Measurements from ENCODE around the gene KLHL29. TPM values are rescaled to one million over a fixed set of nuclear protein-coding genes. Genes with fewer than 3 reads are reported as not detected.

KLHL29 gene
- total RNA-seq, 4 donors from 2014 or later, result 39.6 to 52.0 (median 40.4) TPM

DNA sequence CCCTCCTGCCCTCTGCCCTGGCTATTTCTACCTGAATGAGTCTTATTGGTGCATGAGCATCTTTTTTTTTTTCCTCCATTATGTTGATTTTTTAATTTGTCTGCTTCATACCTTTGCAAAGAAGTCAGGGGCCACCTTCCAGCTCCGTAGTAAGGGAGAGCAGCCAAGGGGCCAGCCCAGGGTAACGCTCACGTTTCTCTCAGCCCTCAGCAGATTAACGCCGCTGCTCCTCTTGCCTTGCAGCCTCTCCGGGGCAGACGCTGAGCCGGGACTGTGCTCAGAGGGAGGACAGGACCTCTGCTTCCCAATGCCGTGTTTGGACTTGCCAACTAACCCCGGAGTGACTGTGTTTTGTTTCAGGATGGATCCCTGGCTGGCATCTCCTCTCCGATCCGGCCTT is 300.2 kb downstream of the KLHL29 start:
- Histone ChIP-seq H3K4me3 (no peak overlapping the region), H3K36me3 (peaks cover 0 to 59% (median 0%) of the 10 kb centered on the region in 3 donors), H3K27ac (peak overlapping the region in 1 of 4 donors; percentile 59), H3K4me1 (peaks cover 0 to 44% (median 0%) of the 10 kb centered on the region in 4 donors), H3K9me3 (no peaks in the 10 kb centered on the region), H3K27me3 (no peaks in the 10 kb centered on the region)
- no peak for DNase-seq (ENCODE audit: low spot score in 2 of 2)
- TF ChIP-seq EP300 (IDR thresholded peaks at IDR 0.05), result no peak
- TF ChIP-seq CTCF (IDR thresholded peaks at IDR 0.05), result no peak
- no peak for TF ChIP-seq POLR2A (IDR thresholded peaks at IDR 0.05)
- 63 to 75% methylated on average over 12 of the region's 12 CpGs for WGBS, 2 donors

DNA sequence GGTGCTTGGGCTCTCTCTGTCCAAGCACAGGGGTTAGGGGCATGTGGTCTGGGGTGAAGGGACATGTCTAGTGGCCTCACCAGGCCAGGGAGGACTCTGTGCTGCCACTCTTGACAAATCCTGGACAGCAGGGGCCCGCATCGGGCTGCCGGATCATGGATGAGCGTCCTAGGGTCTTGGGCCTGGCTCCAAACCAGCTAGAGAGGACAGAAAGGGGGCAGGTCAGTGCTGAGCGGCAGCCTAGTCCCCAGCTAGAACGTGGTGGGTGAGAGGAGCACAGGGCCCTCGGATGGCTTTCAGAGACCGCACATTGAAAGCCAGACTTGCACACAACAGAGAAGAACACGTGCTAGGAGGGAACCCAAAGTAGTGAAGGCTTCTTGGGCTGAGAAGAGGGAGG is 300.7 kb downstream of the KLHL29 start:
- Histone ChIP-seq H3K4me1 (peaks cover 0 to 50% (median 0%) of the 10 kb centered on the region in 4 donors), H3K36me3 (peaks cover 0 to 64% (median 0%) of the 10 kb centered on the region in 3 donors), H3K27ac (peak overlapping the region in 1 of 4 donors; percentile 59), H3K4me3 (no peak overlapping the region), H3K9me3 (no peaks in the 10 kb centered on the region), H3K27me3 (no peaks in the 10 kb centered on the region)
- no peak for DNase-seq (ENCODE audit: low spot score in 2 of 2)
- WGBS, 2 donors, result 88 to 96% methylated on average over 9 of the region's 9 CpGs
- TF ChIP-seq POLR2A (IDR thresholded peaks at IDR 0.05), result no peak
- no peak for TF ChIP-seq CTCF (IDR thresholded peaks at IDR 0.05)

- Histone ChIP-seq H3K36me3 (peaks cover 0 to 72% (median 0%) of the 10 kb centered on the region in 3 donors), H3K4me1 (peaks cover 0 to 53% (median 0%) of the 10 kb centered on the region in 4 donors), H3K4me3 (no peak overlapping the region), H3K27me3 (no peaks in the 10 kb centered on the region), H3K27ac (no peak overlapping the region), H3K9me3 (no peaks in the 10 kb centered on the region)
- 86 to 87% methylated on average over 13 of the region's 13 CpGs for WGBS, 2 donors
- TF ChIP-seq EP300 (IDR thresholded peaks at IDR 0.05) (no peak), POLR2A (IDR thresholded peaks at IDR 0.05) (no peak), CTCF (IDR thresholded peaks at IDR 0.05) (no peak)
- DNase-seq (ENCODE audit: low spot score in 2 of 2), result no peak
These were observed 301.5 kb downstream of the KLHL29 start for GRCh38 chr2:23686405-23687029.

DNA sequence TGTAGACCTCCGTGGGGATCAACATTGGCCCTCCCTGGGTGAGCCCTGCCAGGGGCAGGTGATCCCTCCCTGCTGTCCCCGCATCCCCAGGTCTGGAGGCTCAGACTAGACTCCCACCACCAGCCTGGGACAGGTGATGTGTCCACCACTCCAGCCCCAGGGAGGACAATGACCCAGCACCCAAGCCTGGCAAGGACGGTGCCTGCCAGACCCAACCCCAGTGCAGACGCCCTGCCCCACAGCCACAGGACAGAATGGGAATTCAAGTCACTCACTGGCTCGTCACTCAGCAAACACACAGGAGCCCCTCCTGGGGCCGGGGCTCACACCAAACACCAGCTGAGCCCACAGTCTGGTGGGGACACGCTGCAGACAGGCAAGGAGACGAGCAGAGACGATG is 302.2 kb downstream of the KLHL29 start:
- peaks cover 0 to 79% (median 0%) of the 10 kb centered on the region in 3 donors for H3K36me3 ChIP-seq
- WGBS, 2 donors, result 78 to 87% methylated on average over 6 to 9 of the region's 9 CpGs

More for the DNA sequence above, 302.2 kb downstream of the KLHL29 start:
- TF ChIP-seq CTCF (IDR thresholded peaks at IDR 0.05), result no peak
- TF ChIP-seq EP300 (IDR thresholded peaks at IDR 0.05), result no peak
- no peak for TF ChIP-seq POLR2A (IDR thresholded peaks at IDR 0.05)
- H3K4me1 ChIP-seq, result peaks cover 0 to 53% (median 0%) of the 10 kb centered on the region in 4 donors
- no peak overlapping the region for H3K4me3 ChIP-seq
- H3K9me3 ChIP-seq, result no peaks in the 10 kb centered on the region
- H3K27ac ChIP-seq, result no peak overlapping the region
- no peaks in the 10 kb centered on the region for H3K27me3 ChIP-seq
- no peak for DNase-seq (ENCODE audit: low spot score in 2 of 2)

All from tibial nerve (tissue), 4 donors.